Measurements from ENCODE around the gene A3GALT2.
A peak's percentile ranks its signal among the peaks of the same experiment; 100 is the strongest.

The A3GALT2 gene

GRCh38 chr1:33354707-33355316 lies 33.9 kb upstream of the A3GALT2 start:
- no peak overlapping the region for H3K4me3 ChIP-seq (ENCODE audit: low read depth, low read length)
- no peak for TF ChIP-seq CTCF (IDR thresholded peaks at IDR 0.05; ENCODE audit: low read depth, low read length)
- no peak for TF ChIP-seq POLR2A (IDR thresholded peaks at IDR 0.05; ENCODE audit: extremely low read depth, insufficient read length)
- no peak for TF ChIP-seq MYC (IDR thresholded peaks at IDR 0.05; ENCODE audit: low read depth, low read length)
- TF ChIP-seq MAX (IDR thresholded peaks at IDR 0.05; ENCODE audit: low read depth, low read length), result no peak

GRCh38 chr1:33353531-33353930 lies 32.6 kb upstream of the A3GALT2 start:
- TF ChIP-seq MYC (IDR thresholded peaks at IDR 0.05; ENCODE audit: low read depth, low read length) (no peak), MAX (IDR thresholded peaks at IDR 0.05; ENCODE audit: low read depth, low read length) (no peak), POLR2A (IDR thresholded peaks at IDR 0.05; ENCODE audit: extremely low read depth, insufficient read length) (no peak), CTCF (IDR thresholded peaks at IDR 0.05; ENCODE audit: low read depth, low read length) (no peak)
- DNase-seq (ENCODE audit: low read depth), result no peak

More at GRCh38 chr1:33354707-33355316, 33.9 kb upstream of the A3GALT2 start:
- no peak for DNase-seq (ENCODE audit: low read depth)

GRCh38 chr1:33351281-33351660 lies 30.4 kb upstream of the A3GALT2 start:
- no peak overlapping the region for H3K4me3 ChIP-seq (ENCODE audit: low read depth, low read length)
- TF ChIP-seq MAX (IDR thresholded peaks at IDR 0.05; ENCODE audit: low read depth, low read length), result no peak
- no peak for TF ChIP-seq POLR2A (IDR thresholded peaks at IDR 0.05; ENCODE audit: extremely low read depth, insufficient read length)
- no peak for TF ChIP-seq CTCF (IDR thresholded peaks at IDR 0.05; ENCODE audit: low read depth, low read length)
- TF ChIP-seq MYC (IDR thresholded peaks at IDR 0.05; ENCODE audit: low read depth, low read length), result no peak
- DNase-seq (ENCODE audit: low read depth), result no peak

More at GRCh38 chr1:33353531-33353930, 32.6 kb upstream of the A3GALT2 start:
- H3K4me3 ChIP-seq (ENCODE audit: low read depth, low read length), result no peak overlapping the region

- TF ChIP-seq MYC (IDR thresholded peaks at IDR 0.05; ENCODE audit: low read depth, low read length), result no peak
- no peak for TF ChIP-seq CTCF (IDR thresholded peaks at IDR 0.05; ENCODE audit: low read depth, low read length)
- TF ChIP-seq POLR2A (IDR thresholded peaks at IDR 0.05; ENCODE audit: extremely low read depth, insufficient read length), result no peak
- TF ChIP-seq MAX (IDR thresholded peaks at IDR 0.05; ENCODE audit: low read depth, low read length), result no peak
- H3K4me3 ChIP-seq (ENCODE audit: low read depth, low read length), result peak overlapping the region; percentile 55
- no peak for DNase-seq (ENCODE audit: low read depth)
Observed at GRCh38 chr1:33350611-33351280, 29.8 kb upstream of the A3GALT2 start.

- peak overlapping the region; percentile 55 for H3K4me3 ChIP-seq (ENCODE audit: low read depth, low read length)
- DNase-seq (ENCODE audit: low read depth), result peak; percentile 91
- TF ChIP-seq POLR2A (IDR thresholded peaks at IDR 0.05; ENCODE audit: extremely low read depth, insufficient read length) (peak; percentile 74), CTCF (IDR thresholded peaks at IDR 0.05; ENCODE audit: low read depth, low read length) (no peak), MYC (IDR thresholded peaks at IDR 0.05; ENCODE audit: low read depth, low read length) (0 out of 2 replicates have a peak, but pooled peaks have one; percentile 7), MAX (IDR thresholded peaks at IDR 0.05; ENCODE audit: low read depth, low read length) (peak; percentile 76)
Observed at GRCh38 chr1:33349778-33350610, 29.1 kb upstream of the A3GALT2 start.

Data from NB4 (cell line).